HT-29 (cell line): ENCODE measurements around the gene CBX8. TPM values are rescaled to one million over a fixed set of nuclear protein-coding genes. Genes with fewer than 3 reads are reported as not detected.

ENCODE experiments used
- DNase-seq: peaks from one replicate; pipeline ENCODE4 v3.0.0-alpha.2; 2015; ENCODE audit warnings: low spot score
- total RNA-seq: library from RNA; depleted of rRNA; stranded (reverse); fragments of >200 nt; shearing (Covaris generic); gene quantifications from 2 replicates; pipeline ENCODE4 v1.2.3, GENCODE V29; 2014

Gene CBX8
- total RNA-seq, 1 experiment from 2014 or later: 14.9 TPM

- no peak for DNase-seq
Measured at GRCh38 chr17:79804856-79805696, 8.2 kb upstream of the CBX8 start.

DNA sequence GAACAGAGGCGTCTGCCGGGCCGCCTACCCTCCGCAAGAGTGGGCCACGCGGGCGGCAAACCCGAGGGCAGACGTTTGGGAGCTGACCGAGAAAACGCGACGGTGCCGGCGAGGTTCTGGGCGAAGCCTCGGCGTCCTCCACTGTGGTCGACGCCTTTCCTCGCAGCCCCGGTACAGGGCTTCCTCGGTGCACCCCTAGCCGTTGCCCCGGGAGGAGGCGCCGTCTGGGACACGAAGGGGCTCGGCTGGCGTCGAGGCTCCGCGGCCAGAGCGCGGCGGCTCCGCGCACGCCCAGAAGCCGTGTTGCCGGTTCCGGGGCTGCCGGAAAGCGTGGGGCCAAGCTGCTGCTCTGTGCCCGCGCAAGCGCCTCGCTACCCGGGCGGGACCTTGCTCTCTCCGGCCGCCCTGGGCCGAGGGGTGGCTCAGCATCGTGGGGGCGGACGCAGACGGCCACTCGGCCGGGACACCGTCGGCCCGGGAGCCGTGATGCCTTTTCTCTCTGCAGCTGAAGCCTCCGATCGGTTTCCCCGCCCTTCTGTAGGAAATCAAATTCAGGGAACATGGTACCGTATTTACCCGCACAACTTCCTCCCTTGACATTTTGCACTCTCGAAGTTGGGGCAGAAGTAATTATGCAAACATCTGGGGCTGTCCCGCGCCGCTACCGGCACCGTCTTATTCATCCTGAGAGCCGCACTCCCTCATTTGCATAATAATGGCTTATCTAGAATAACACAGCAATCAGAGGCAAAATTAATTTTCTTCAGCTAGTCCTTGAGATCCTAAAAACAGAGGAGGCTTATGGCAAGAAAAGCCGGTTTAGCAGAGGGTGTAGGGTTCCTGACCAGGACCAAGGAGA lies 7.3 kb upstream of the CBX8 start:
- DNase-seq: no peak

DNA sequence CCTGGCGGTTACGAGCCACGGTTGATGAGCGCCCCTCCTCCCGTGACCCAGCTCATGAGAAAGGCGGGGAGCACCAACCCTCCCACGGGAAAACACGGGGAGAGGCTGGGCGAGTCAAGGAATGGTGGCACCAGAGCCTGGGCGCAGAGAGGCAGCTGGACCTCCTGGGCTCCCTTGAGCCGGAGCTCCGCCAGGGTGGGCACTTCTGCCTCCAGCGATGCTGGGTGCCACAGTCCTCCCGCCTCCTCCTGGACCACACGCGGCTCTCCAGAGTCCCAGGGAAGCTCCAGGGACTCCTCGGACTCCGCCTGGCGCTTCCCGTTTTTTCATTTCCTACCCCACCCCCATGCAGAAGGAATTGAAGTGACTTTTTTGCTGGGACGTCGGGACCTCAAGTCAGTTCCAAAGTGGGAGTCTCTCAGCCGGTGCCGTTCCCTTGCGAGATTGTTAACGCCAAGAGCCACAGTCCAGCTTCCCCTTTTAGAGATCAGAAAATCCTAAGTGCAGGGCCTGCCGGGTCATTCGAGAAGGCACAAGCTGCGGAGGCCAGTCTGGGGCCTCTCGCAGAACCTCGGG lies 6.6 kb upstream of the CBX8 start:
- no peak for DNase-seq

DNA sequence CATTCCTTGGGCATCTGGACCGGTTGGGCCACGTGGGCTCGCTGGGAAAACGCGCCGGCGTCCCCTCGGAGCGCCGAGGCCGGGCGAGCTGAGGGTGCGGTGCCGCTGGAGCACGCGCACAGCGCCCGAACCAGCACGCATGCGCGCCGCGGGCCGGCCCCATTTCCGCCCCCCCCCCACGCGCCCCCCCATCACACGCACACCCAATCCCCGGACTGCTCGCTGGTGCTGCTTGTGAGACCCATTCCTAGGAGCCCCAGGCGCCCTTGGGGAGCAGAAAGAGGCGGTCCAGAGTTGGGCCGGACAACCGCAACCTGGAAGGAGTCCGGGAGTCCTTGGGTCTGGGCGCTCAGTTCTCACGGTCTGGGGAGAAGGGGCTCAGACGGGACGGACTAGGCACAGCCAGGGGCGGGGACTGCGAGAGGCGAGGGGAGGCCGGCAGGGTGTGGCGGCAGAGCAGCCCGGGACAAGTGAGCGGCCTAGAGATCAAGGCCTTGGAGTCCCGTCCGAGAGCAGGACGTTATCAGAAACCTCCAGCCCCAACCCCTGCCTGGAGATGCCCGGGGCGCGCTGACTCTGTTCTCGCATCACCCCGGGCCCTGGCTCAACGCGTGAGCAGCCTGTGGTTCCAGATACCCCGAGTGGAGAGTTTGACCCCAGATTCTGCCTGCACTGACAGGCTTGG lies 6.0 kb upstream of the CBX8 start:
- DNase-seq: no peak

DNA sequence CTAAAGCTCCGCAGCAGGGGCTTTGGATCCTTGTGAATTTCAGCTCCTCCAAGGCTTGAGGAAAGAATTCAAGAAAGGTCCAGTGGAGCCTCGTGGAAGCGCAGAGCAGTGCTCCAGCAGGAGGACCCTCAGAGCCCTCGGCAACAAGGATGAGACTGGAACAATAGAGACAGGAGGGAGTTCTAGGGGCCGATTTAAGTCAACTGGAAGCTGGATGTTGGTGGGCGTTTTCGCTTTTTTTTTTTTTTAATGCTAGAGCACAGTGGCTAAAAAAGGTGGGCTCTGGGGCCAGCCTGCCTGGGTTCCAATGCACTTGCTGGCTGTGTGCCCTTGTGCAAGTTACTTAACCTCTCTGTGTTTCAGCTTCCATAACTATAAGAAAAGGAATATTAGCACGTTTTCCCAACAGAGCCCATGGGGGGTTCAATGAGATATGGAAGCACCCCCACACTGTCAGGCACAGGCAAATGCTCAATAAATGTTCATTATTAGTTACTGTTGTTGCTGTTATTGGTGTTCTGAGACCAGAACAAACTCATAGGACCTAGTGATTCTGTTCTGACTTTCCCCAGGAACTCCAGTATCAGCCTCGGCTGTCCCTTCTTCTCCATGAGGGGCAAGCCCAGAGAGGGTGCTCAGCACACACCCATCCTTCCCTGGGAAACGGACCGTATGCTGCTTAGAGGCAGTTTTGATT lies 5.3 kb upstream of the CBX8 start:
- no peak for DNase-seq

DNA sequence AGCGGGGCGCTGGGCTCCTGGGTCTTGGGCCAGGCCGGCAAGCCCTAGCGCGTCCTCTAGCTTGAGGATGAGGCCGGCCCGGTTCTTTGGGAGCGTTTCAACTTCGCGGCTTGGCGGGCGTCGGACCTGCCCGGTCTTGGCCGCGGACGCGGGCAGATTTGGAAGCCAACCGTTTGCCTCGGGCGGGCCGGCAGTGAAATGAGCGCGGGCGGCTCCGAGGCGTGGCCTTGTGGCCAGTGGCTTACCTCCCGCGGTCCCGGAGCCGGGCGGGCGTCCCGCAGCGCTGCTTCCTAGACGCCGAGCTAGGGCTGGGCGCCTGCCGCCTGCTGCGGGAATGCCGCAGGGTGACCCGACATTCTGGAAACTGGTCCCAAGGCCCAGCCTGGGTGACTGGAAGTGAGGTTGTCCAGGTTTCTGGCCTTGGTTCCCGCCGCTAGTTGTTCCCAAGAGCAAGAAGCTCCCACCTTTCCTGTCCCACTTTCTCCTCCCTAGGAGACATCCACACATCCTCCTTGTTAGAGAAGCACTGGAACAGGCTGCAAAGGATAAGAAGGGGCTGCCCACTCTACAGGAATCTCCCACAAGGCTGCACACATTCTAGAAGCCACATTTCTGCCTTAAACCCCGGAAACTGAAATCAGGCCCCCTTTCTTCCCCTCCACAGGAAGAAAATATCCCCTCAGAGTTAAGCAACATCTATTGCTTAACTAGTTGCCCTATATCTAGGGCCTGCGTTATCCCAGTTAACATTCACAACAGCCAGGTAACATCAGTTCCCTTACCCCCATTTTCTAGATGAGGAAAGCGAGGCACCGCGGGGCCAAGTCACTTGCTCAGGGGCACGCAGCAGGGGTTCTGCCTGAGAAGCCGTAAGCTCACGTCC lies 4.5 kb upstream of the CBX8 start:
- DNase-seq: no peak

DNA sequence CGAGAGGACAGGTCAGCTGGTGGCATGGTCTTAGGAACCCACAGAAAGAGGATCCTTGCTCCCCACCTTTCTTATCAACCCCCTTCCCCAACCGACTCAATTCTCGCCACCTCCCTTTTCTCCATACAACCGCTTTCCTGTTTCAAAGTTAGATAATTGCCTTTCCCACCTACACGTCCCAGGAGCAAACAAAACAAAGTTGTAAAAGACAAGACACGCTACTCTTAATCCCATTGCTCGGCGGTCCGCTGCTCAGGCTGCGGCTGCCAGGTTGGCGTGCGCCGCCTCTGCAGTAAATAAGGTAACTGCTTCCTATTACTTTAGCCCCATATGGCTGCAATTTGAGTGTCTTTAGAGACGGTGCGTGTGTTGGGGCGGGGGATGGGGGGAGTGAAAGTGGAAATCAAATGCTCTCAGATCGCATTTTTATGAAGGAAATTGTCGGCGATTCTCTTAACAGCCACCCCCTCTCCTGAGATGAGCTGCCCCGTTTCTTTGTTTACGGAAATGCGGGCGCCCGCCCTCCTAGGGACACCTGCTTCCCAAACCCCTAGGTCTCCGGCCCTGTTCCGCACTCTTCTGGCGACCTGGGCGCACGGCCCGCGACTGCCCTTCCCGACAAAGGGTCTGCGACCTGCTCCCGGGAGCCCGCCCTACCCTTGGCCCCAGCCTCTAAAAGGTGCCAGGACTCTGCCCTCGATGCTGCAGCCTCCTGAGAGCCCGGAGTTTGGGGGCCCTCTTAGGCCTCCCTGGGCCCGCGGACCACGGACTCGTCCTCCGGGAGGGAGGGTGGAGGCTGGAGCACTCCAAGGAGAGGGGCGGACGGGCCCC lies 3.7 kb upstream of the CBX8 start:
- DNase-seq: peak; percentile 66

- DNase-seq: no peak
Measured at GRCh38 chr17:79799538-79800324, 2.9 kb upstream of the CBX8 start.

GRCh38 chr17:79799174-79799537 lies 2.3 kb upstream of the CBX8 start:
- no peak for DNase-seq

DNA sequence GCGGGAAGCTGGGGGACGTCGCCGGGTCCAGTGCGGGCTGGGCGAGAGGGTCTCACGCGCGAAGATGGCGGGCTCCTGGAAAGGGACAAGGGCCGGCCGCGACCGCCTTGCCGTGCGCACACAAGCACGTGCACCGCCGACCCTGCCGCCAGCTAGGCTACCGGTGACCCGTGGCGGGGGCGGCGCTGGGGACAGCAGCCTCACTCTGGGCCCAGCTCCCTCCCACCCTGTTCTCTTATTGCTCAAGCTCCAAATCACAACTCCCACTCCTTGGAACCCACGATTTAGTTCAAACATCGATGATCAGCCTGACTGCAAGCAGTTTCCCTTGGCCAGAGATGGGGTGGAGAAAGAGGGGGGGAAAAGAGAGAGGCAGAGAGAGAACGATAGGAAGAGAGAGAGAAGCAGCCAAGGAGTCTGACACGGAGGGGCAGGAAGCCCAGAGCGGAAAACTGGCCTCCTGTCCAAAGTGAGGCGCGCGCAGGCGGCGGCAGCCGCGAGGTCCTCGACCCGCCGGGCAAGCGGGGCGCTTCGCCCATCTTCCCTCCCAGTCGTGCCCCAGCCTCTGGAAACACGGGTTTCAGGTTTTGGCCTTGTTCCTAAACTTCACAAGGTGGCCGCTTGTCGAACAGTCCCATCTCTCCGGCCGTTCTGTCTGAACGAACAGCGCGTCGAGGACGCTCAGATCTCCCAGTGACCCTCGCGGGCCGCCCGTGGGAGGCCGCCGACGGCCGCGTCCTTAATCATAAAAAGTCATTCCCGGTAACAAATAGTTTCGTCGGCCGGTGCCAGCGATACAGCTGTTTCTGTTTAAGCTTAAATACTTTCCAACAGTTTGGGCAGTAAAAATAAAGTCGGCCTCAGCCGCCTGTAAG lies 1.7 kb upstream of the CBX8 start:
- no peak for DNase-seq

DNA sequence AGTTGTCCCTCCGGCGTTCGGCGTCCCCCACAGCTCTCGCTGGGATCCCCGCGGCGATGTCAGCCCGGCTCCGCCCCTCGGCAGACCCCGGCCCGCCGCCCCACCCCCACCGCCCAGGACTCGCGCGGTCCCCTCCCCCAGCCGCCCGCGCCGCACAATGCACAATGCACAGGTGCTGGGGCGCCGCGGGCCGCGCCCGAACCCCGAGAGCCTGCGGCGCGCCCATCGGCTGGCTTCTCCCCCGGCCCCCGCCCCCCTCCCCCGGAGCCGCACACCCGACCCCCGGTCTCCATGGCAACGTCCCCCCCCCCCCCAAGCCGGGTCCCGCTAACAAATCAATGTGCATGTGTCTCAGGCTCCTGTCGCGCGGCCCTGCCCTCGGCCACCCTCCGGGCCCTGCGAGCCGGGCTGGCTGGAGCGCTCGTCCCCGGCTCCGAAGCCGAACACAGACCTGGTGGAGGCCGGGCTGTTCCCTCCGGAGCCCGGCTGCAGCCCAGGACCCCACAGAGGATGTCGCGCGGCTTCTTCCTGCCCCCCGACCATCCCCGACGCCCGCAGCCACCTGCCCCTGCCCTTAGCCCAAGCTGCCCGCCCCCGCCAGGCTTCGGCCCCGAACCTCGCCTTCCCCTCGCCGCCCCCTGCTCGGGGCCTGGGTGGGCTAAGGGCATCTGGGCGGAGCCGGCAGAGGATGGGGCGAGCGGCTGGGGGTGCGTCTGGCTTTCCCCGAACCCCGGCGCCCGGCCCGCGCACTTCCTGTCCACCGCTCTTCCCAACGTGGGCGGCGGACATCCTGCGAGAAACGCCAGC lies 818 bp upstream of the CBX8 start:
- no peak for DNase-seq

- peak; percentile 9 for DNase-seq
Measured at GRCh38 chr17:79796444-79796762, 474 bp downstream of the CBX8 start.

- DNase-seq: no peak
Measured at GRCh38 chr17:79795795-79796443, 958 bp downstream of the CBX8 start.

- no peak for DNase-seq
Measured at GRCh38 chr17:79794659-79795511, 2.0 kb downstream of the CBX8 start.

- DNase-seq: no peak
Measured at GRCh38 chr17:79793924-79794304, 3.0 kb downstream of the CBX8 start.
